HG03039 (cell line): ENCODE measurements around the gene SUN1.
"Not testable (repeated sequence)": the region's sequence is repeated elsewhere in the genome, so short reads cannot be mapped to it uniquely, and the experiment has no call there.

Source experiments
- ATAC-seq: cut with Tn5 transposase; IDR thresholded peaks from one replicate; pipeline ENCODE4 v1.9.1; 2021; ENCODE audit warnings: mild to moderate bottlenecking, moderate library complexity; ENCODE audit not compliant: unreplicated experiment

SUN1 gene

GRCh38 chr7:833601-834258 is 1.5 kb downstream of the SUN1 start:
- no peak for ATAC-seq

GRCh38 chr7:834277-834676 is 2.0 kb downstream of the SUN1 start:
- ATAC-seq = no peak

- no peak for ATAC-seq
Observed at GRCh38 chr7:835021-835420, 2.7 kb downstream of the SUN1 start.

GRCh38 chr7:835485-836401 is 3.5 kb downstream of the SUN1 start:
- no peak for ATAC-seq

GRCh38 chr7:836429-836828 is 4.2 kb downstream of the SUN1 start:
- ATAC-seq = no peak

- ATAC-seq = no peak
Observed at GRCh38 chr7:837001-837400, 4.7 kb downstream of the SUN1 start.

- no peak for ATAC-seq
Observed at GRCh38 chr7:840001-840600, 7.8 kb downstream of the SUN1 start.

- ATAC-seq = no peak
Observed at GRCh38 chr7:841943-842342, 9.7 kb downstream of the SUN1 start.

GRCh38 chr7:842431-843031 is 10.3 kb downstream of the SUN1 start:
- ATAC-seq = no peak

GRCh38 chr7:843230-843629 is 11.0 kb downstream of the SUN1 start:
- no peak for ATAC-seq

GRCh38 chr7:844043-844442 is 11.8 kb downstream of the SUN1 start:
- ATAC-seq = no peak

- no peak for ATAC-seq
Observed at GRCh38 chr7:844514-844913, 12.2 kb downstream of the SUN1 start.

- no peak for ATAC-seq
Observed at GRCh38 chr7:845091-845490, 12.8 kb downstream of the SUN1 start.

GRCh38 chr7:845731-846130 is 13.5 kb downstream of the SUN1 start:
- ATAC-seq = no peak

- not testable (repeated sequence) for ATAC-seq
Observed at GRCh38 chr7:846958-847650, 14.8 kb downstream of the SUN1 start.

- ATAC-seq = not testable (repeated sequence)
Observed at GRCh38 chr7:847728-848127, 15.5 kb downstream of the SUN1 start.

GRCh38 chr7:849145-849544 is 16.9 kb downstream of the SUN1 start:
- no peak for ATAC-seq

GRCh38 chr7:849781-850180 is 17.5 kb downstream of the SUN1 start:
- no peak for ATAC-seq

- ATAC-seq = no peak
Observed at GRCh38 chr7:851204-851603, 18.9 kb downstream of the SUN1 start.

- ATAC-seq = no peak
Observed at GRCh38 chr7:853366-854117, 21.3 kb downstream of the SUN1 start.
